Hematopoietic multipotent progenitor cell treated with erythropoietin and hydrocortisone succinate and interleukin-3 and kit ligand, for 17 days (in vitro differentiated cells): ENCODE results near the gene GPR161.

ENCODE experiments used
- DNase-seq: peaks from one replicate; pipeline ENCODE4 v3.0.0-alpha.2; 2015; ENCODE audit warnings: low spot score

Gene GPR161

GRCh38 chr1:168105846-168106245 is 30.9 kb downstream of the GPR161 start:
- DNase-seq = no peak

DNA sequence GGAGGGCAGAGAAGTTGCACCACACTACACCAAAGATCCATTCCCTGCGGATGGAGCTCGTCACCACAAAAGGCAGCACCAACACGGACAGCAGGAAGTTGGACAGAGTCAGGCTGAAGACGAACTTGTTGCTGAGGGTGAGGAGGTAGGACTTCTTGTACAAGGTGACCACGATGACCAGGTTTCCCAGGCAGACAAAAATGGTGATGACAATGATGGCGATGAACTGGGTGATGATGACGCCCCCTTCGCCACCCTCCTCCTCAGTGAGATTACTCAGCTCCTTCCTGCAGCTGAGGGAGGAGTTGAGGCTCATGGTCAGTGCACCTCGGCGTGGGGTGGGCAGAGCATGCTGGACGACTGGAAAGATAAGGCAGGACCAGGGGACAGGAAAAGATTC is 32.2 kb downstream of the GPR161 start:
- DNase-seq = no peak

DNA sequence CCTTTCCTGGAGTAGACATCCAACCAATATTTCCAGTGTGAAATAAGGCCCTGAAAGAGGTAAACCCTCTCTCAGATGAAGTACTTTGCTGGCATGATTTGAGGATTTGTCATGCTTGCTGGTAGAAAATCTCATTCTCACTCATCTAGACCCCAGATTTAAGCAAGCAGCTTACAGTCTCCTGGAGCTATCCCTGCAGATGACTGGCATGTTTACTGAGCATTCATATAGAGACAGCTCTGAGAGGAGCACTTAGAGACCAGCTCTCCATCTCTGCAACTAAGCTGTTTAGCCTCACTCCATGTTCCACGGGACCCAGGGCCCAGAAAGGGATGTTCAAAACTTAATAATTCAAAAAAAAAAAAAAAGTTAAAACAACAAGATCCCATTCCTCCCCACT is 34.2 kb downstream of the GPR161 start:
- no peak for DNase-seq

- no peak for DNase-seq
Observed at GRCh38 chr1:168101336-168101735, 35.4 kb downstream of the GPR161 start.

DNA sequence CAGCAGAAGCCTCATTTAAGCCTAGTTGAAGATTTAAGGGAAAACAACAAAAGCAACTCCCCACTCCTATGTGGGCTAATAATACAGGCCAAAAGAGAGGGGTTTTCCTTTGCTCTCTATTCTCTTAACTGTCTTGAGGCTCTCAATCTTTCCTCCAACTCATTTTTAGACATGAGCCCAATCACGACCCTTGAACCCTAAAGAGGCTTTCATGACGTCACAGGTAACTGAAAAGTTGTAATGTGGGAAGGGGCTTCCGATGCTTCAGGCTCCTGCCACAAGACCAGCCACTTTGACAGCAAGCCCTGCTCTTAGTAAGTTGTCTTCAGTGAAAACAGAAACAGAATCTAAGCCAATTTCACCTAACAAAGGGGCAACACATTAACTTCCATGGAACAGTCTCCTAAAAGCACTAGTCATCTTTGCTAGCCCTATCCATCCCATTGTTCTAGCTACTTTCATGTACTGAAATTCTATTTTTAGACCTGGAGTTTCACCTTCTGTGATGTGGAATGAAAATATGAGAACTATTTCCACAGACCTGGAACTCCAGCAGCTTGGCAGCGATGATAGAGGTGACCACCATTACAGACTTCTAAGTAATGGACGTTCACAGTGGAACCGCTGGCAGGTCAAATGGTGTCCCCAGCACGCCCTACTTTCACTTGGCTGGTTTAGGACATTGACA is 36.3 kb downstream of the GPR161 start:
- no peak for DNase-seq

DNA sequence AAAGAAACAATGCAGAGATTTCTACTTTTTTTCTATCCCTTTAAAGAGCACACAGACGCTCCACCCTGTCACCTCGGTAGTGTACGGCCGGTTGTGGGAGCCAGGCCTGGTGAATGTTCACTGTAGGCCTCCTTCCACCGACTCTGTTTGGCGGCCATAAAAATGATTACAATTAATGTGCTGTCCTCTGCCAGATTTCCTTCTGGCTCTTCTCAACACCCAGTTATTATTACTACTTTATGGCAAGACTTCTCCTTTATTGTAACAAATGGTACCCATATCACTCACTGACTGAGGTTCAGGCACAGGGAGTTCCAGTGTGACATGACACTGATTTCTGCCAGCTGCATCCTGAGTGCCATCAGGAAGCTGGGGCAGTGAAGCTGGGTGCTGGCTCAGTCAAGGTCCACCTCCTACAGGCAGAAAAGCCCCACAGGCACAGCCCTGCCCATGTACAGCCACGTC is 37.4 kb downstream of the GPR161 start:
- no peak for DNase-seq

DNA sequence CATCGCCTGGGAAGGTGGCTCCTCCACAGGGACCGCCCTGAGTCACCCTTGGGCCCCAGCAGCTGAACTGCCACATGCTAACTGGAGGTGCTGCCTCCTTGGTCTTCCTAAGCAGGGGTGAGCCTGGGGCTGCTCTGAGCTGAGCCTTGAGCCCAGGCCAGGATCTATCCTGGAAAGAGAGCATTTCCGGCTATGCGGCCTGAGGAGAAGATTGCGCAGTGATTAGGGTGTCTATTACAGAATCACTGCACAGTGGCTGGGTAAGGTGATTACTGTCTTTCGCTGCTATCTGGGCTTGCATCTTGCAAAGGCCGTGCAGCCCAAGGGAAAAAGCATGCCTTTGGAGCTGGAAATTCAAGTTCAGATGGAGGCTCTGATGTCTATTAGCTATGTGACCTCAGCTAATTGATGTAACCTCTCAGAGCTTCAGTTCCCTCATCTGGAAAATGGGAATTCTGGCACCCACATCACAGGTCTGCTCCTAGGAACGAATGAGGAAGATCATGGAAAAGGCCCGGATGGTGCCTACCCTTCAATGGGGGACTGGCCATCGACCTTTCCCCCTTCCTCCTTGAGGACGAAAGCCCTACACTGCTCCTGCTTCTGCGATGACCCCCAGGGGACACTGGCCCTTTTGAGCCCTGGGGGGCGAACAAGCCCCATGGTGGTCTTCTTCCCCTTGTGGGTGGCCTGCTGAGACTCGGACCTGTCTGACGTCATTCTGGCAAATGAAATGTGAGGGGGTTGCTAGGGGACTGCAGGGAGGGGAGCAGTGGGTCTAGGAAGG is 38.0 kb downstream of the GPR161 start:
- DNase-seq = no peak

- no peak for DNase-seq
Observed at GRCh38 chr1:168097921-168098528, 38.7 kb downstream of the GPR161 start.

GRCh38 chr1:168096296-168097165 is 40.2 kb downstream of the GPR161 start:
- DNase-seq = no peak

DNA sequence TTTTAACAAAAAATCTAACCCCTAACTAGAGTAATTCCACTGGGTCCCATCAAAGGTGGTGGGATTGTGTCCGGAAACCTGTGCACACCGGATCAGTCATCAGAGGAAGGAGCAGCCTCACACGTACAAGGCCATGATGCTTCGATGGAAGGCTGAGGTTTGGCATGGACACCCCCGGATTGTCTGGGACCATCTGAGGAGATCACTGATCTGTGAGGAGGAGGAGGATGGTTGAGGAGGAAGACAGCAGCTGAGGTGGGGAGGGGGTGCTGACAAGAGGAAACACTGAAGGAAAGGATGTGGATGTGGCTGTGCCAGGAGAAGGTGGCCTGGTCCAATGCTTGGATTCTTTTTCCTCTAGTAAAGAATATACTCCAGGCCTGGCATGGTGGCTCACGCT is 41.3 kb downstream of the GPR161 start:
- DNase-seq = no peak

DNA sequence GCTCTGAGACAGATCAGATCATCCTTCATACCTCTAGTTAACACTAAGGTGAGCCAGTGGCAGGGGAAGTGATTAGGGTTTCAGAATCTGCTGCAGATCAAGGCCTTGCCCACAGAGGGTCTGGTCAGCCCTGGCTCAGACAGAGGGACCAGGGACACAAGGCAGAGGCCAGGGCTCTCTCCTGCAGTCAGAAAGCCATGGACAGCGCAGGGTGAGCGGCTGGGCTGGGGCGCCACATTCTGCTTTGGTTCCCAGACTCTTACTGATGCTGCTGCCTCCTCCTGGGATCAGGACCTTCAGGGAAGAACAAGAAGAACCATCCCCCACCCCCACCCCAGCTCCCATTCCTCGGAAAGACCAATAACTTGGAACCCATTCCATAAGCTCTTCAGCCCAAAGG is 43.1 kb downstream of the GPR161 start:
- DNase-seq = no peak

- no peak for DNase-seq
Observed at GRCh38 chr1:168092566-168093355, 44.0 kb downstream of the GPR161 start.

DNA sequence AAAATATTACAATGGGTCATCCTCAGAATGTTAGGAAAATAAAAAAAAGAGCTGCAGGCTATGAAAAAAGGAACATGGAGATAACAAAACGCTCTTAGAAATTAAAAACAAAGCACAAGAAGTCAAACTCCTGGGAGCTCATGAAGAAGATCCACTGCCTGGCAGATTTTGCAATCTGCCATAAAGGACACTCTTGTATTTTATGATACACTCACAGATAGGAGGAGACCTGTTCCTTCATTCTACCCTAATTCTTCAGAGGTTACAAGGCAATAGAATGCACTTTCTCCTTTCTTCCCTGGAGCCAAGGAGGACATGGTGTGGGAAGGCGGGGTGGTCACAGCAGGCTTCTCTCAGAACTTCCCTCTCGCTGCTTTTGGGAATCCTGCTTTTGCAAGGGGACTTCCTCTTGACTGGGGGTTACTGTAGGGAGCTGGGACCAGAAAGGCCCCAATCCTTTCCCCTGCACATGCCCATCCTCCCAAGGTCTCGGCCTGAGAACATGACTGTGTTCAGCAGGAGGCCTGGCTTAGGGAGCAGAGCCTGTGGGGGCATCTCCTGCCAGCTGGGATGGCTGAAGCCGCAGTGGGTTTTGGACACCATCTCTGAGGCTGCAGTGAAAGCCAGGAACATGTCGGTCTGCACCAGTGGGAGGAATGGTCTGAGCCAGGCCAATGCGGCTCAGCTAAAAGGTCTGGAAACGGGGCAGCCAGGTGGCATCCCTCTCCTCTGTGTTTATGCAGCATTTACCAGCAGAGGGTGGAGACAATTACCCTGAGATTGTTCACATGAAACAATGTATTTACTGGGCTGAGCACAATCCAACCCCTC is 44.8 kb downstream of the GPR161 start:
- DNase-seq = no peak

DNA sequence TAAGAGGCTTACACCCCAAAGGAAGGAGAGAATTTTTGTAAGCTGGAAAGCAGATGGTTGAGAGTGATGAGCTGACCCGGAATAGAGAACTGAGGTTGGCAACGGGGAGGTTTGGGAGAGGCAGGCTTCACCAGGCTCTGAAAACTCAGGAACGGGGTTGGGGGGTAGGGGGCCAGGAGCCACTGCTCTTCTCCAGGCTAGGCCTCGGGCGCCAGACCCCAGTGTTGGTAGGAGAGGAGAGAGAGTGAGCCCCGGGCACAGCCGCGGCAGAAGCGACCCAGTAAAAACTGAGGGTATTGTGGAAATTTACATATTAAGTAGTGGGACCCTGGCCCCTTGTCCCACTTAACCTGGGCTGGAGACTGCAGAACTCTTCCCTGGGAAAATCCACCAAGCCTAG is 45.7 kb downstream of the GPR161 start:
- no peak for DNase-seq

DNA sequence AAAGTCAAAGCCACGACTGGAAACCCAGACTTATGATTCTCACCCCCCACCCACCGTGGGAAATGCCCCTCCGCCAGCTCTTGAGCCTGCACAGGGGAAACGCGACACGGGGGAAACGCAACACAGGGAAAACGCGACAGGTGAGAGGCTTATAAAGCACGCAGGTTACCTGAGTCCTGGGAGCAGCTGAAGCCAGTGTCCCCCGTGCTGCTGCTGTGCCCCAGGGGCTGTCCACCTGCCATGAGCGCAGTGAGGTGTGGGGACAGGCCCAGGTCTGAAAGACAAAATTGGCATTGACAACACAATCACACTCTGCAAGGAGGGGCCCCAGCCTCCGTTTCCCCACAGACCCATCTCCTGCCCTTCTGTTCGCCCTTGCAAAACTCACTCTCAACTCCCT is 46.3 kb downstream of the GPR161 start:
- no peak for DNase-seq

DNA sequence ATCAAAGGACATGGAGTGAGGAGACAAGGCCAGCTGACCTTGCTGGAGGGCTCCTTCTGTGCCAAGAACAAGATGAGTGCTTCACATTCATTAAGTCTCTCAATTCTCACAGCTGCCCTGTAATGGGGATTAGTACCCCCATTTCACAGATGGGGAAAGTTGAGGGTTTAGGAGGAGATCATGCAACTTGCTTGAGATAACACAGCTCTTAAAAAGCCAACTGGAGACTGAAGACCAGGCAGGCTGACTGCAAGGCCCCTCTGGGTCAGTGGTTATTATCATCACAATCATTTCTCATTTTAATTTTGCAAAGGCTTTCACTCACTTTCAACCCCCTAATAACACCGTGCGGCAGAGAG is 46.8 kb downstream of the GPR161 start:
- DNase-seq = no peak

DNA sequence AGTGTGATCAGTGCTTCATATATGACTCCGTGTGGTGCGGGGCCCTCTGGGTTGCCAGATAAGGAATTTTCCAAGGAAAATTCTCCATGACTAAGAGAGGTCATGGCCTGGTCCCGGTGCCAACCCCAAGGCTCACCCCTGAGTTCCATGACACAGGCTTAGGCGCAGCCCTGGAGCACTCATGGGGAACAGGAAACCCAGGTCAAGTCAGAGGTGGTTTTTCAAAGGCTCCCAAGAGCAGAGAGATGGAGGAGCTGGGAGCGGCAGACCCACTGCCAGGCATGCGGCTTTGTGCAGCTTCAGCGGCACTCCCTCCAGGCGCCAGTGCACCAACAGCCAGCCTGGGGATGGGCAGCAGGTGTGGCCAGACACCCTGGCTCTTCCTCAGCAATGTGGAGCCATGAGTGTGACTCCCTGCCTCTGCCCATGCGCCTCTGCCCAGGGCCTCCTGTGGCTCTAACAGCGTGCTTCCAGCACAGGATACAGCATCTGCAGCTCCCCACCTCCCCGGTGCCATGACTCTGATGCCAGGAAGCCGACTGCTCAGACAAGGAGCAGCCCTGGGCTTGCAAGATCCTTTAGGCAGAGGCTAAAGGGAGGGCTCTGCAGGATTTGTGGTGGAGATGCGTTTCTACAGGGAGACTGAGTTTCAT is 47.3 kb downstream of the GPR161 start:
- DNase-seq = no peak

DNA sequence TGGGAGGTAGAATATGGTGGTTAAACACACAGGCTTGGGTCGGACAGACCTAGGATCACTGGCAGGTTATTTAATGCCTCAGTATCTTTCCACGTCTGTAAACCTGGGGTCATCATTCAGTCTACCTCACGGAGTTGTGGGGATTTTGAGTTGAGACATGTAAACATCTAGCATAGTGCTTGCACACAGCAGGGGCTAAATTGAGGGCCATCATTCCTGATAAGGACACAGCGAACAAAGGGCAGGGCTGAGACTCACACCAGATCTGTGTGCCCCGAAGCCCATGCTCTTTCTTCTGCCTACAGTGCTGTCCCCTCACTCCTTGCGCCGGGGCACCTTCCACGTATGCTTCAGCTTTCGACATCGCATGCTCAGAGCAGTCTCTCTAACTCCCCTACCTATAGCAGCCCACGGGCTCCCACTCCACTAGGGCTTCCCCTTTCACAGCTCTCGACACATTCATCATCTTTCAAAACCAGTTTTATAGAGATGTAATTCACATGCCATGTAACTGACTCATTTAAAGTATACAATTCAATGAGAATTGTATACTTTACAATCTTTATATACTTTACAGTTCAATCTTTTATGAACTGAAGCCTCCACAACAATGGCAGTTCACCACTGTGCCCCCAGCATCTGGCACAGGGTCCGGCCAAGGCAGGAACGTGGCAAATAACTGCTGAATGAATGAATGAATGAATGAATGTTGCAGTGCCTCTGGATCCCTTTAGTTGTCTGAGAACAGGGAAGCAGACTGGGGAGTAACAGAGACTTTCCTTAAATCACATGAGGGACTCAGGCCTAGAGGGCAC is 48.0 kb downstream of the GPR161 start:
- DNase-seq = no peak

DNA sequence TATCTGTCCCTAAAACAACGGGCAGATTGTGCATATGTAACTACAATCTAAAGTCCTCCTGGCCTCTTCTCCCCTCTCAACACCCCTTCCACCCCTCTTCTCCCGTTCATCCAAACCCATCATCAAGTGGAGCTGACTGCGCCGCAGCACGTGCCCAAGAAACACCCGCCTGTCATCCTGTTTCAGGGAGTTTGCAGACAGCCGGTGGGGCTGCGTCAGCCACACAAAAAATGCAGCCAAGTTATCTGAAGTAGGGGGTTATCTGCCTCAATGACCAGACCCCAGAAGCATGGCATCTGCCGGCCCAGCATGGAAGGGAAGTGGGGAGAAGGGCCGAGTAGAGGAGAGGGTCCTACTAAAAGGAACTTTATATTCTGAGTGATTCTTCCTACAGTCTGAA is 49.0 kb downstream of the GPR161 start:
- DNase-seq = no peak
